Endodermal cell (in vitro differentiated cells): Measurements from ENCODE around the gene STK25. TPM values are rescaled to one million over a fixed set of nuclear protein-coding genes. Genes with fewer than 3 reads are reported as not detected.

Experiments
- DNase-seq: peaks from one replicate; pipeline ENCODE4 v3.0.0-alpha.2; 2017
- H3K27ac ChIP-seq: 2 replicates; pipeline ENCODE4 v1.5.1; 2013; ENCODE audit warnings: mild to moderate bottlenecking, low read depth, low read length, moderate library complexity
- H3K27me3 ChIP-seq: 2 replicates; pipeline ENCODE4 v1.6.1; 2013; ENCODE audit warnings: mild to moderate bottlenecking, low read length, moderate library complexity; ENCODE audit not compliant: insufficient read depth, control insufficient read depth, poor library complexity, severe bottlenecking
- H3K36me3 ChIP-seq: 2 replicates; pipeline ENCODE4 v1.7.0; 2013; ENCODE audit warnings: mild to moderate bottlenecking, low read length, moderate library complexity; ENCODE audit not compliant: control insufficient read depth, insufficient read depth
- H3K4me1 ChIP-seq: one replicate; pipeline ENCODE4 v1.7.0; 2013; ENCODE audit warnings: low read length; ENCODE audit not compliant: control insufficient read depth, insufficient read depth
- H3K4me3 ChIP-seq: 2 replicates; pipeline ENCODE4 v1.5.1; 2013; ENCODE audit warnings: mild to moderate bottlenecking, low read length, moderate library complexity
- H3K9ac ChIP-seq: 2 replicates; pipeline ENCODE4 v1.6.1; 2013; ENCODE audit warnings: mild to moderate bottlenecking, low read length, moderate library complexity; ENCODE audit not compliant: poor library complexity, severe bottlenecking; ENCODE audit errors: extremely low read depth
- H3K9me3 ChIP-seq: 2 replicates; pipeline ENCODE4 v1.6.1; 2013; ENCODE audit warnings: mild to moderate bottlenecking, low read length, moderate library complexity; ENCODE audit not compliant: control insufficient read depth
- H3K27ac Mint-ChIP-seq: 2 replicates; pipeline ENCODE4 v1.8.0; 2020; ENCODE audit warnings: mixed read lengths
- H3K27me3 Mint-ChIP-seq: 2 replicates; pipeline ENCODE4 v1.8.0; 2021; ENCODE audit warnings: mild to moderate bottlenecking, mixed read lengths; ENCODE audit not compliant: insufficient read depth
- H3K36me3 Mint-ChIP-seq: 2 replicates; pipeline ENCODE4 v1.8.0; 2020; ENCODE audit warnings: low read depth, mixed read lengths
- H3K4me1 Mint-ChIP-seq: 2 replicates; pipeline ENCODE4 v1.8.0; 2020; ENCODE audit warnings: mixed read lengths
- H3K4me3 Mint-ChIP-seq: 2 replicates; pipeline ENCODE4 v1.8.0; 2020; ENCODE audit warnings: mild to moderate bottlenecking, moderate library complexity, mixed read lengths
- H3K9me3 Mint-ChIP-seq: 2 replicates; pipeline ENCODE4 v1.8.0; 2020; ENCODE audit warnings: mild to moderate bottlenecking, mixed read lengths
- WGBS, 2 experiments: methylation state at CpG; one replicate each; pipeline versions ENCODE4 v1.1.5 to v1.1.7; 2013; ENCODE audit warnings: missing lambda C conversion rate in 2 of 2, mixed read lengths in 1 of 2; ENCODE audit not compliant: insufficient coverage in 1 of 2, insufficient read length in 1 of 2; 5-methylcytosine and 5-hydroxymethylcytosine counted together
- total RNA-seq, 2 donors: library from RNA; stranded (reverse); fragmentation: NEBNext Ultra II Directional in 1 of 2; extraction: Animal tissue kit (Norgen Biotek cat#: 25700) in 1 of 2; gene quantifications; 2 replicates in 1 of 2; 3 replicates in 1 of 2; pipeline ENCODE4 v1.2.1, GENCODE V29; 2021
- TF ChIP-seq, protein P1 (sequence below): fragments of 200-600 bp; sonication (generic); conservative IDR thresholded peaks from 2 replicates; pipeline ENCODE4 v1.5.0; 2021; ENCODE audit warnings: antibody characterized with exemption, mild to moderate bottlenecking

Gene STK25
- total RNA-seq, 2 donors from 2014 or later, result 226 to 252 TPM

DNA sequence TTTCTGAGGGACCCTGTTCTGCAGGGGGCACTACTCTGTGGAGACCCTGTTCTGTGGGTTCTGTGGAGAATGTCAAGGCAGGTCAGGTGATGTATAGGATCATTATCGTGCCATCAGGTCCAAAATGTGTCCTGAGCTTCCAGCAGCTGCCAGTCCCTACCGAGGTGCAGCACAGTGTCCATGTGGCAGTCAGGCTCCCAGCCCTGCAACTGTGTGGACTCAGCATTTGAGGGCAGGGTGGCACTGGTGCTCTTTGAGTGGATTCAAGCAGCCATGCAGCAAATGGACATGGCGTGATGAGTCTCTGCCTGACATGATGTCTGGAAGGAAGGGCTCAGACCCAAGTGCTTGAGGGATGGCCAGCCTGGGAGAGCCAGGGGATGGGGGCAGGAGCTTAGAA, 35.0 kb downstream of the STK25 start:
- H3K27ac ChIP-seq, result no peak overlapping the region
- H3K4me1 ChIP-seq, result no peaks in the 10 kb centered on the region
- H3K36me3 ChIP-seq, result no peaks in the 10 kb centered on the region
- peaks cover under 1% of the 10 kb centered on the region for H3K36me3 Mint-ChIP-seq
- no peak overlapping the region for H3K9ac ChIP-seq
- H3K9me3 ChIP-seq, result no peaks in the 10 kb centered on the region
- 82 to 91% methylated on average over 3 of the region's 3 CpGs for WGBS, 2 experiments
- H3K27me3 ChIP-seq, result peaks cover 4% of the 10 kb centered on the region
- no peak overlapping the region for H3K27ac Mint-ChIP-seq
- no peak for DNase-seq
- H3K9me3 Mint-ChIP-seq, result no peaks in the 10 kb centered on the region
- TF ChIP-seq, protein P1, sequence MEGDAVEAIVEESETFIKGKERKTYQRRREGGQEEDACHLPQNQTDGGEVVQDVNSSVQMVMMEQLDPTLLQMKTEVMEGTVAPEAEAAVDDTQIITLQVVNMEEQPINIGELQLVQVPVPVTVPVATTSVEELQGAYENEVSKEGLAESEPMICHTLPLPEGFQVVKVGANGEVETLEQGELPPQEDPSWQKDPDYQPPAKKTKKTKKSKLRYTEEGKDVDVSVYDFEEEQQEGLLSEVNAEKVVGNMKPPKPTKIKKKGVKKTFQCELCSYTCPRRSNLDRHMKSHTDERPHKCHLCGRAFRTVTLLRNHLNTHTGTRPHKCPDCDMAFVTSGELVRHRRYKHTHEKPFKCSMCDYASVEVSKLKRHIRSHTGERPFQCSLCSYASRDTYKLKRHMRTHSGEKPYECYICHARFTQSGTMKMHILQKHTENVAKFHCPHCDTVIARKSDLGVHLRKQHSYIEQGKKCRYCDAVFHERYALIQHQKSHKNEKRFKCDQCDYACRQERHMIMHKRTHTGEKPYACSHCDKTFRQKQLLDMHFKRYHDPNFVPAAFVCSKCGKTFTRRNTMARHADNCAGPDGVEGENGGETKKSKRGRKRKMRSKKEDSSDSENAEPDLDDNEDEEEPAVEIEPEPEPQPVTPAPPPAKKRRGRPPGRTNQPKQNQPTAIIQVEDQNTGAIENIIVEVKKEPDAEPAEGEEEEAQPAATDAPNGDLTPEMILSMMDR, result no peak
- H3K4me3 ChIP-seq, result no peak overlapping the region
- H3K27me3 Mint-ChIP-seq, result peaks cover 27% of the 10 kb centered on the region
- H3K4me3 Mint-ChIP-seq, result no peak overlapping the region
- no peaks in the 10 kb centered on the region for H3K4me1 Mint-ChIP-seq

DNA sequence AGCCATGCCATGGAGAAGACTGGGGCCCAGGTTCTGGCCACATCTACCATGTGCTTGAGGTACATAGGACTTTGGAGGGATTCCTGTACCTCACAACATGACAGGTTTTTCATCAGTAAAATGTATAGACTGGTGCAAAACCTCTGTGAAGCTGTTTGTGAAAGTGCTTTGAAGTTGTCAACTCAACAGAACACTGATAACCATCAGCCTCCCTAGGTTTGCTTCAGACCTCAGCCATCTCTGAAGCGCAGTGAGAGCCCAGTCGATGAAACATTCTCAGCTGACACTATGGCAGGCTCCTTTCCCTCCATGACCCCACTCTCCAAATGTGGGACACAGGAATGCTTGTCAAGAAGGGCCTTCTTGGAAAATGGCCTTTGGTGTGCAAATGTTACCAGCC, 38.6 kb downstream of the STK25 start:
- DNase-seq, result no peak
- no peak overlapping the region for H3K27ac Mint-ChIP-seq
- no peaks in the 10 kb centered on the region for H3K4me1 Mint-ChIP-seq
- Histone ChIP-seq H3K4me3 (no peak overlapping the region), H3K9me3 (no peaks in the 10 kb centered on the region), H3K27me3 (peaks cover 4% of the 10 kb centered on the region), H3K4me1 (no peaks in the 10 kb centered on the region), H3K9ac (no peak overlapping the region), H3K27ac (no peak overlapping the region), H3K36me3 (no peaks in the 10 kb centered on the region)
- TF ChIP-seq, protein P1, result no peak
- no peak overlapping the region for H3K4me3 Mint-ChIP-seq
- 93 to 100% methylated on average over 1 to 2 of the region's 2 CpGs for whole genome bisulfite sequencing, 2 experiments
- no peaks in the 10 kb centered on the region for H3K36me3 Mint-ChIP-seq
- no peaks in the 10 kb centered on the region for H3K9me3 Mint-ChIP-seq
- H3K27me3 Mint-ChIP-seq, result peaks cover 27% of the 10 kb centered on the region

DNA sequence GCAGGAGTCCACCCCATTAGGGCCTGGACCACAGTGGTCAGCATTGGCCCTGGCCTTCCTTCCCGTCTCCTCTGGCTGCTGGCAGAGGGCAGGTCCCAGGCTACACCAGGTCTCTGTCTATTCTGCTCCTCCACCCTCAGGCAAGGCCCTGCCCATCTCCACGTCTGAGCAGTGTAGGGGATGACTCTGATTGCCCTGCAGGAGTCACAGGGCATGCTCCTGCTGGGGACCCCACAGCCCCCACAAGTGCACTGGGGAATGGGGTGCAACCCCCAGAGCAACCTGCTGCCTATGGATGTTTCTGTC, 40.0 kb downstream of the STK25 start:
- H3K36me3 ChIP-seq, result no peaks in the 10 kb centered on the region
- no peak overlapping the region for H3K27ac ChIP-seq
- Mint-ChIP-seq H3K4me3 (no peak overlapping the region), H3K27ac (no peak overlapping the region), H3K9me3 (no peaks in the 10 kb centered on the region), H3K27me3 (peaks cover 27% of the 10 kb centered on the region), H3K4me1 (no peaks in the 10 kb centered on the region), H3K36me3 (no peaks in the 10 kb centered on the region)
- H3K27me3 ChIP-seq, result peaks cover 4% of the 10 kb centered on the region
- no peak overlapping the region for H3K9ac ChIP-seq
- WGBS, 2 experiments, result 88 to 100% methylated on average over 1 to 2 of the region's 2 CpGs
- H3K4me1 ChIP-seq, result no peaks in the 10 kb centered on the region
- DNase-seq, result no peak
- no peak overlapping the region for H3K4me3 ChIP-seq
- TF ChIP-seq, protein P1, result no peak
- H3K9me3 ChIP-seq, result no peaks in the 10 kb centered on the region
